Cardiac fibroblast (primary cell): Measurements from ENCODE around the gene RFX1.
"Not testable (repeated sequence)": the region's sequence is repeated elsewhere in the genome, so short reads cannot be mapped to it uniquely, and the experiment has no call there.

ENCODE experiments used
- DNase-seq, 2 donors: peaks; one replicate each; pipeline versions ENCODE4 v3.0.0 to v3.0.0-alpha.2; 2010; ENCODE audit warnings: low read depth in 2 of 2
- H3K4me3 ChIP-seq, 2 donors: replicated peaks in 1 of 2; 1 replicate in 1 of 2; 2 replicates in 1 of 2; pipeline ENCODE4 v1.5.1; 2011; ENCODE audit warnings: low read depth in 2 of 2, low read length in 2 of 2, mild to moderate bottlenecking in 2 of 2, moderate library complexity in 1 of 2
- CTCF ChIP-seq: IDR thresholded peaks from one replicate; pipeline ENCODE4 v1.5.1; 2011; ENCODE audit warnings: low read depth, mild to moderate bottlenecking, low read length, inconsistent platforms

Gene RFX1

DNA sequence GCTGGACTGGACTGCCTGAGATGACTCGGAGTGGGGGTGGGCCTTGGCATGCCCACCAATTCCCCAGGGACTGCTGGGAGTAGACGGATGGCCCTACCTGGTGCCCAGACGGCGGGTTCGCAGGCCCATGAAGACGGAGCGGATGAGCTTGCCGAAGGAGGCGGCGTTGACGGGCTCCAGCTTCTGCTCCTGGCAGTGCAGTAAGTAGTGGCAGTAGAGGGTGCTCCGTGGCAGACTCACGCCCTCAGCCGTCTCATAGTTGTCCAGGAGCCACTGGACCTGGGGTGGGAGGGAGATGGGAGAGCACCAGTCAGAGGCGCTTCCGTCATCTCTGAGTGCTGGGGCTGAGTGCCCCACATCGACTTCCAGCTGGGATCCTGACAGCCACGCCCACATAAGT is 36.2 kb downstream of the RFX1 start:
- H3K4me3 ChIP-seq, result no peak overlapping the region
- no peak for TF ChIP-seq CTCF
- no peak for DNase-seq

- TF ChIP-seq CTCF, result no peak
- no peak overlapping the region for H3K4me3 ChIP-seq
- DNase-seq, result no peak
Observed at GRCh38 chr19:13968999-13969398, 37.1 kb downstream of the RFX1 start.

DNA sequence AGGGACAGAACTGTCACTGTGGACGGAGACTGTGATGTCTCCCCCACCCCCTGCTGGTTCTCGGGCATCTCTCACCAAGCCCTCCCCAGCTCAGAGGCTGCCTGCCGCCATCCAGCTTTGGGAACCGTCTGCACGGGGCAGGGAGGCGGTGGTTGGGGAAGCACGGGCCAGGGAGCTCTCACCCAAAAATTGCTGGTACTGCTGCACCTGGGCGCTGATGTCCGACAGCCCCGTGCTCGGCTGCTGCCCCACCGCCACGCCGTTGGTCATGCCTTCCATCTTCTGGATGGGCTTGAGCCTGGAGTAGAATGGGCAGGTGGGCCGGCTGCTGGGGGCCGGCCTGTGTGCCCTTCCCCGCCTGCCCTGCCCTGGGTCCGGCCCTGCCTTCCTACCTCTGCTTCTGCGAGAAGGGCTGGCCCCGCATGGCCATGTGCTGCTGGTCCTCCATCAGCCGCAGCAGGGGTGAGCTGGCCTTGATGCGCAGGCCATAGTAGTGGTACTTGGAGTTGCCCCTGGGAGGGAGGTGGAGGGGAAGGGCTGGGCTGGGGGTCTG is 37.7 kb downstream of the RFX1 start:
- DNase-seq, result no peak
- H3K4me3 ChIP-seq, result no peak overlapping the region
- TF ChIP-seq CTCF, result no peak

DNA sequence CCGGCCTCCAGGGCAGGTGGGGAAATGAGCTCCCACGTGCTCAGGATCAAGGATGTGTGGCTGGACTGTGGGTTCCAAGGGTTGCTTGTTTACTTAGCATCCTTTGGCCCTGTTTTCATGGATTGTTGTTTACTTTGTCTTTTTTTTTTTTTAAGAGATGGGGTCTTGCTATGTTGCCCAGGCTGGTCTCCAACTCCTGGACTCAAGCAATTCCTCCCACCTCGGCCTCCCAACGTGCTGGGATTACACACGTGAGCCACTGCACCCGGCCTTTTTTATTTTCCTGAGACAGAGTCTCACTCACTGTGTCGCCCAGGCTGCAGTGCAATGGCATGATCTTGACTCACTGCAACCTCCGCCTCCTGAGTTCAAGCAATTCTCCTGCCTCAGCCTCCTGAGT is 38.9 kb downstream of the RFX1 start:
- not testable (repeated sequence) for DNase-seq, H3K4me3 ChIP-seq

GRCh38 chr19:13966684-13967128 is 39.4 kb downstream of the RFX1 start:
- no peak for TF ChIP-seq CTCF
- H3K4me3 ChIP-seq, result no peak overlapping the region
- DNase-seq, result no peak

DNA sequence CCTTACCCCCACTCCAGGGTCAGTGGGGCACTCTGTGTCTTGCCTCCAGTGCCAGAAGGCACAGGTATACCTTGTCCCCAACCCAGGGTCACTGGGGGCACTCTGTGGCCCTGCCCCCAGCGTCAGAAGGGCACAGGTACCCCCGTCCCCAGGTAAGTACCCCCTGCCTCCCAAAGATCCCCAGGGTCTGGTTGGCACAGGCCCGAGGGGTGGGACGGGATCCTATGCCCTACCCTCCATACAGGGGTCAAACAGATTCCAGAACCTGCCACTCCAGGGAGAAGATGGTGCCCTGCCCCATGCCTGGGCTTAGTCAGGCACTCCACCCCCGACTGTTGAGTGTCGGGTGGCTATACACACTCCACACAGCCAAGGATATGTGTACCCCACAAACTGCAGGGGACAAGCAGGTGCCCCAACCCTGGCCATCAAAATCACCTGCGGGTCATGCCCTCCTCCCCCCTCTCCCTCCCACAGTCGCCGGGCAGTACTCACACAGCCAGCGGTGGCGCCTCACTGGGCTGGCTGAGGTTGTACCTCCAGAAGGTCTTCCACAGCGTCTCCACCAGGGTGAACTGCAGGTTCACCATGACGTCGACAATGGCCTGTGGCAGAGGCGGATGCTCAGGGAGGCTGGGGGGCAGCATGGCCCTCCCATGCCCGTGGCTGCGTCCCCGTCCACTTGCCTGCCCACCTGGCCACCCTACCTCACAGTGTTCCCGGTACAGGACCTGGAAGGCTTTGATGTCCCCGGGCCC is 40.0 kb downstream of the RFX1 start:
- no peak overlapping the region for H3K4me3 ChIP-seq
- DNase-seq, result no peak
- no peak for TF ChIP-seq CTCF

- DNase-seq, result no peak
- no peak overlapping the region for H3K4me3 ChIP-seq
- TF ChIP-seq CTCF, result no peak
Observed at GRCh38 chr19:13965377-13965896, 40.7 kb downstream of the RFX1 start.
